Urinary bladder (tissue), 4 donors: Measurements from ENCODE around the gene ADAM15. TPM values are rescaled to one million over a fixed set of nuclear protein-coding genes. Genes with fewer than 3 reads are reported as not detected.

Experiments used
- DNase-seq: peaks from one replicate; pipeline ENCODE4 v3.0.0-alpha.2; 2015; ENCODE audit errors: extremely low spot score
- H3K27ac ChIP-seq: one replicate; pipeline ENCODE4 v1.5.1; 2013; ENCODE audit warnings: low read depth, mild to moderate bottlenecking, moderate library complexity
- H3K36me3 ChIP-seq: one replicate; pipeline ENCODE4 v1.6.1; 2013; ENCODE audit warnings: mild to moderate bottlenecking, moderate library complexity; ENCODE audit not compliant: insufficient read depth
- H3K4me1 ChIP-seq: one replicate; pipeline ENCODE4 v1.6.1; 2013; ENCODE audit warnings: mild to moderate bottlenecking, moderate library complexity; ENCODE audit not compliant: insufficient read depth
- H3K4me3 ChIP-seq: one replicate; pipeline ENCODE4 v1.5.1; 2013; ENCODE audit warnings: low read depth, low read length
- WGBS: extraction: QIAGEN DNeasy Blood & Tissue Kit; methylation state at CpG from one replicate; pipeline ENCODE4 v1.1.7; 2013; 5-methylcytosine and 5-hydroxymethylcytosine counted together
- polyA plus RNA-seq: library from polyadenylated mRNA; stranded (reverse); fragments of 200-250 nt; gene quantifications from one replicate; pipeline ENCODE4 v1.2.3, GENCODE V29; 2013
- total RNA-seq: library from RNA; depleted of rRNA; stranded (reverse); fragments of >200 nt; gene quantifications from one replicate; pipeline ENCODE4 v1.2.3, GENCODE V29; 2014
- donor health status: healthy with polysubstance abuse.
- donor health status: healthy.

The ADAM15 gene
- total and polyA plus RNA-seq, 2 donors, result 38.3 to 118 TPM

DNA sequence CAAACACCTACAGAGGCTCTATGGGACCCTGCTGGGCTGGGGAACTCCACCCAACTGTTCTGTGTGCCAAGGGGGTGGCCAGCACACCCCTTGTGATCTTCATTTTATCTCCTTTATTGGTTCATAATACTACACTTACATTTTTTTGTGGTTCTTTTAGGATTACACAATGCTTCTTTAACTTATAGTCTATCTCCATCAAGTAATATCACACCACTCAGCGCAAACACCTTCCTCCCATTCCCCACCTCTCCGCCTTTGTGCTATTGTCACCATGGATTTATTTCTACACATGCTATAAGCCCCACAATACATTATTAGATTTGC is 43.5 kb downstream of the ADAM15 start:
- Histone ChIP-seq H3K27ac (no peak overlapping the region), H3K4me3 (no peak overlapping the region), H3K4me1 (no peaks in the 10 kb centered on the region), H3K36me3 (no peaks in the 10 kb centered on the region)
- no peak for DNase-seq
- WGBS, result 82% methylated on average over 2 of the region's 2 CpGs

DNA sequence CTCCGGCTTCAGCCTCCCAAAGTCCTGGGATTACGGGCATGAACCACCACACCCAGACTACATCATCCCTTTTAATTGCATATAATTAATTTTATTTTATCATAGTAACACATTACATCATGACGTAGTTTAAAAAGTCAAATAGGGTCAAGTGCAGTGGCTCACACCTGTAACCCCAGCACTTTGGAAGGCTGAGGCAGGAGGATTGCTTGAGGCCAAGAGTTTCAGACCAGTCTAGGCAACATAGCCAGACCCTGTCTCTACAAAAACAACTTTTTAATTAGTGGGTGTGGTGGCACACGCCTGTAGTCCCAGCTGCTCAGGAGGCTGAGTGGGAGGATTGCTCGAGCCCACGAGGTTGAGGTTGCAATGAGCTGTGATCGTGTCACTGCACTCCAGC is 48.2 kb downstream of the ADAM15 start:
- Histone ChIP-seq H3K27ac (no peak overlapping the region), H3K36me3 (no peaks in the 10 kb centered on the region), H3K4me1 (no peaks in the 10 kb centered on the region), H3K4me3 (no peak overlapping the region)
- DNase-seq, result no peak
- WGBS, result 86% methylated on average over 7 of the region's 7 CpGs

DNA sequence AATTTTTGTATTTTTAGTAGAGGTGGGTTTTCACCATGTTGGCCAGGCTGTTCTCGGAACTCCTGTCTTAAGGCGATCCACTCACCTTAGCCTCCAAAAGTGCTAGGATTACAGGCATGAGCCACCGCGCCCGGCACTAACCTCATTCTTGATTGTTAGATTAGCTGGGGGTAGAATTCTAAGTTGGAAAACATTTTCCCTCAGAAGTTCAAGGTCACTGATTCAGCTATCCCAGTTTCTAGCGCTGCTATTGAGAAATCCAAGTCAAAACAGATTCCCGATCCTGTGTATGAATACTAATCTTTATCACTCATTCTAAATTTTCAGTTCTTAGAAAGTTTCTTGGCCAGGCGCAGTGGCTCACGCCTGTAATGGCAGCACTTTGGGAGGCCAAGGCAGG is 52.2 kb downstream of the ADAM15 start:
- no peaks in the 10 kb centered on the region for H3K36me3 ChIP-seq
- no peak overlapping the region for H3K27ac ChIP-seq
- WGBS, result 85% methylated on average over 9 of the region's 9 CpGs
- no peaks in the 10 kb centered on the region for H3K4me1 ChIP-seq
- no peak overlapping the region for H3K4me3 ChIP-seq
- no peak for DNase-seq

DNA sequence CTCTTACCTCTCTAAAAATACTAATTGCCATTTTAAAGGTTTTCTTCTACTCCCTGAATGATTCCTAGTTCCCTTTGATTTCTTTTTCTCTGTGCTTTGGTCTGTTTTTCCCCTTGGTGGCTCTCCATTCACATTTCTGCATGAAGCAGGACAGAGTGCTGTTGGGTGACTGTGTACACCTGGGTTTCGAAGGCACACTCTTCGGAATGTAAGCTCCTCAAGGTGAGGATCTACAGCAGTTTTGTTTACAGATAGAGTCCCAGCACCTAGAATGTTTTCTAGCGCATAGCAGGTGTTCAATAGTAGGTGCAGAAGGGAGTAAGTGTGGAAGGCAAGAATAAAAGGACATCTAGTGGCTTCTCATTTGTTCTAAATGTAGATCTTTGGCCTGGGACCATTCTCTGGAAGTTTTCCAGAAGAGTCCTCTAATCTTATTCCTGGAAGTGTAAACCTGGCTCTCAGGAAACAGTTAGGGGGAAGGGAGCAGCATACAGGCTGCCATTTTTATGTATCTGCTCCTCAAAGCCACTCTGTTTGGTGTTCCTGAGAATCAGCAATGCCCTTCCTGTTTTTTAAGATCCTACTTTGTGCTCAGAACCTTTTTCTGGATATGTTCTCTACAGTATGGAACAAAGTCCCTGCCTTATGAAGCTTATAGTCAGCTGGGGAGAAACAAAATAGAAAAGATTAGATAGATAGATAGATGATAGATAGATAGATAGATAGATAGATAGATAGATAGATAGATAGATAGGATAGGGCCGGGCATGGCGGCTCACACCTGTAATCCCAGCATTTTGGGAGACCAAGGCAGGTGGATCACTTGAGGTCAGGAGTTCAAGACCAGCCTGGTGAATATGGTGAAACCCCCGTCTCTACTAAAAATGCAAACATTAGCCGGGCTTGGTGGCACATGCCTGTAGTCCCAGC is 53.8 kb downstream of the ADAM15 start:
- no peaks in the 10 kb centered on the region for H3K4me1 ChIP-seq
- H3K36me3 ChIP-seq, result no peaks in the 10 kb centered on the region
- H3K27ac ChIP-seq, result no peak overlapping the region
- 80% methylated on average over 7 of the region's 7 CpGs for WGBS
- no peak overlapping the region for H3K4me3 ChIP-seq
- DNase-seq, result no peak

GRCh38 chr1:155105604-155106011 is 54.5 kb downstream of the ADAM15 start:
- no peak for DNase-seq
- no peak overlapping the region for H3K27ac ChIP-seq

DNA sequence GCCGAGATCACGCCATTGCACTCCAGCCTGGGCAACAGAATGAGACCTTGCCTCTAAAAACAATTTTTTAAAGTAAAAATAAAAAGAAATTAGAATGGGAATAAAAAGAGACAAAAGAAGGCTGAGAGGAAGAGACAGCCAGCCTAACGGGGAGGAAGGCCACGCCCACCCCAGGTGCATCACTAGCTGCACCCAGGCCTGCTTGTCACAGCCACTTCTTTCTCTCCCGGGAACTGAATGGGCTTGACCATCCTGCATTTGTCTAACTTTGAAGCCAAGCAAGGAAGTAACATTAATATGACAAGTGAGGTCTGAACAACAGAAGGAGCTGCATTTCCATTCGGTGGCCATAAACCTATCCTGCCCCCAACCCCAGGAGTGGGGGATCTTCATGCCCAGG is 55.7 kb downstream of the ADAM15 start:
- no peak for DNase-seq
- H3K27ac ChIP-seq, result no peak overlapping the region
- WGBS, result 68% methylated on average over 6 of the region's 6 CpGs
- H3K36me3 ChIP-seq, result no peaks in the 10 kb centered on the region
- H3K4me3 ChIP-seq, result no peak overlapping the region
- H3K4me1 ChIP-seq, result no peaks in the 10 kb centered on the region

More at GRCh38 chr1:155105604-155106011, 54.5 kb downstream of the ADAM15 start:
- Histone ChIP-seq H3K4me3 (no peak overlapping the region), H3K36me3 (no peaks in the 10 kb centered on the region), H3K4me1 (no peaks in the 10 kb centered on the region)
- WGBS, result 65% methylated on average over 7 of the region's 7 CpGs

GRCh38 chr1:155107309-155108264 is 56.5 kb downstream of the ADAM15 start:
- Histone ChIP-seq H3K4me3 (no peak overlapping the region), H3K27ac (no peak overlapping the region), H3K4me1 (no peaks in the 10 kb centered on the region), H3K36me3 (no peaks in the 10 kb centered on the region)
- DNase-seq, result no peak
- 72% methylated on average over 12 of the region's 12 CpGs for WGBS

DNA sequence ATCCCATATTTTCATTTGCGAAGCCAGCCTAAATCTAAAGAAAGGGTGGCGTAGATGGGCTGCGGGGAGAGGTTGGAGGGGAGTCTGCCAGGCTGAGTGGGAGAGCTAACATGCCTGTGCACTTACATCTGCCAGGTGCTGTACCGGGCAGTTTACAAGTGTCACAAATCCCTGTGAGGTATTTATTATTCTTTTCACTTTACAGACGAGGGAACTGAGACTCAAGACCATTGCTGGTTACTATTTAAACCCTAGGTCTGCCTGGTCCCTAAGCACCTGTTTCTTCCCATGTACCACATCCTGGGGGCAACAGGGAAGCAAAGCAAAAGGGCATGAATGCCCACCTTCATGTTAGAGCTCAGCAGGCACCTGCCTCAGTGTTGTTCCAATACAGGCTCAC is 57.2 kb downstream of the ADAM15 start:
- Histone ChIP-seq H3K4me1 (no peaks in the 10 kb centered on the region), H3K27ac (no peak overlapping the region), H3K36me3 (no peaks in the 10 kb centered on the region), H3K4me3 (no peak overlapping the region)
- DNase-seq, result no peak
- WGBS, result 72% methylated on average over 5 of the region's 5 CpGs

DNA sequence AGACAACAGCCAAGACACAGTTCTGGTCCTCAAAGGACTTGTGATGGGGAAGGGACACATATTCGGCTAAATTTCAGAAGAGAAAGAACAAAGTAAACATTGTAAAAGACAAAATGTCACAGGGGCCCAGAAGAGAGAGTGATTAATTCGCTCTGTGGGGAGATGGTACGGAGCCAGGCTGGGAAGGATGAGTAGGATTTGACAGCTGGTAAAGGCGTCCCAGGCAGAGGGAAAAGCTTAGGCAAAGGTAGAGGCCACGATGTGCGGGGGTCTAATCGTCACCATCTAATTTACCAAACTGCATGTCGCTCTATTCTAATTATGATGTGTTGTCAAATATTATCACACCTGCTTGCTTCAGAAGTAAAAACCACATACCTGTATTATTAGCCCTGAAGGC is 59.3 kb downstream of the ADAM15 start:
- DNase-seq, result no peak
- WGBS, result 60% methylated on average over 8 of the region's 8 CpGs

DNA sequence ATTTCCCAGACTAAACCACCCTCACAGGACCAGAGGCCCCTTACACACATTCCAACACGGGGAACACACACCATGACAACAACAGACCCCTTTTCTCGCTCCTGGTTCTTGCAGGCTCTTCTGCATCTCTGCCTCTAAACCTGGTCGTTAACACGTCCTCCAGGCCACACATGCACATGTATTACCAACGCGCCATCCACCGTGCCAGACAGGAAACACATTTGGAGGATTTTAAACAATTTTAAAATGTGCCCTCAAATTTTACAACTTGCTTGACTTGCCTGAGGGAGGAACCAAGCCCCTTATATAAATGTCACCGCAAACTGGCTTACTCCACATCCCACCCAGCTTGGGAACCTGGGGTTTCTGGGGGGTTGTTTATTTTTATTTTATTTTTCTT is 59.7 kb downstream of the ADAM15 start:
- no peak for DNase-seq
- Histone ChIP-seq H3K36me3 (no peaks in the 10 kb centered on the region), H3K4me1 (no peaks in the 10 kb centered on the region), H3K27ac (no peak overlapping the region), H3K4me3 (no peak overlapping the region)
- WGBS, result 53% methylated on average over 8 of the region's 8 CpGs

More for the DNA sequence above, 59.3 kb downstream of the ADAM15 start:
- Histone ChIP-seq H3K4me1 (no peaks in the 10 kb centered on the region), H3K27ac (no peak overlapping the region), H3K4me3 (no peak overlapping the region), H3K36me3 (no peaks in the 10 kb centered on the region)

Other genes starting within 250 kb of the ADAM15 start
- 16.6 TPM for gene KCNN3, start 181.0 kb upstream of the ADAM15 start, total RNA-seq
- gene KCNN3, start 181.0 kb upstream of the ADAM15 start, polyA plus RNA-seq, result 1.5 TPM
- gene PMVK, start 114.6 kb upstream of the ADAM15 start, total RNA-seq, result 6.8 TPM
- gene PMVK, start 114.6 kb upstream of the ADAM15 start, polyA plus RNA-seq, result 47.1 TPM
- 74.0 TPM for gene PBXIP1, start 95.2 kb upstream of the ADAM15 start, total RNA-seq
- gene PBXIP1, start 95.2 kb upstream of the ADAM15 start, polyA plus RNA-seq, result 206 TPM
- gene PYGO2, start 89.5 kb upstream of the ADAM15 start, total RNA-seq, result 10.8 TPM
- gene PYGO2, start 89.5 kb upstream of the ADAM15 start, polyA plus RNA-seq, result 29.2 TPM
- 61.2 TPM for gene SHC1, start 80.6 kb upstream of the ADAM15 start, total RNA-seq
- 110 TPM for gene SHC1, start 80.6 kb upstream of the ADAM15 start, polyA plus RNA-seq
- 38.4 TPM for gene CKS1B, start 76.6 kb upstream of the ADAM15 start, total RNA-seq
- 54.9 TPM for gene CKS1B, start 76.6 kb upstream of the ADAM15 start, polyA plus RNA-seq
- 10.5 TPM for gene FLAD1, start 68.0 kb upstream of the ADAM15 start, total RNA-seq
- gene FLAD1, start 68.0 kb upstream of the ADAM15 start, polyA plus RNA-seq, result 27.9 TPM
- gene LENEP, start 57.7 kb upstream of the ADAM15 start, total RNA-seq, result not detected
- not detected for gene LENEP, start 57.7 kb upstream of the ADAM15 start, polyA plus RNA-seq
- gene ZBTB7B, start 48.5 kb upstream of the ADAM15 start, total RNA-seq, result 14.7 TPM
- gene ZBTB7B, start 48.5 kb upstream of the ADAM15 start, polyA plus RNA-seq, result 52.0 TPM
- gene DCST2, start 17.5 kb upstream of the ADAM15 start, total RNA-seq, result 0.53 TPM
- 1.2 TPM for gene DCST2, start 17.5 kb upstream of the ADAM15 start, polyA plus RNA-seq
- gene DCST1, start 17.5 kb upstream of the ADAM15 start, total RNA-seq, result not detected
- gene DCST1, start 17.5 kb upstream of the ADAM15 start, polyA plus RNA-seq, result not detected
- gene EFNA4, start 12.4 kb downstream of the ADAM15 start, total RNA-seq, result 7.5 TPM
- gene EFNA4, start 12.4 kb downstream of the ADAM15 start, polyA plus RNA-seq, result 8.1 TPM
- 1.2 TPM for gene EFNA3, start 27.5 kb downstream of the ADAM15 start, total RNA-seq
- 2.3 TPM for gene EFNA3, start 27.5 kb downstream of the ADAM15 start, polyA plus RNA-seq
- 31.1 TPM for gene EFNA1, start 76.6 kb downstream of the ADAM15 start, total RNA-seq
- 44.6 TPM for gene EFNA1, start 76.6 kb downstream of the ADAM15 start, polyA plus RNA-seq
- gene SLC50A1, start 84.5 kb downstream of the ADAM15 start, total RNA-seq, result 19.5 TPM
- 31.7 TPM for gene SLC50A1, start 84.5 kb downstream of the ADAM15 start, polyA plus RNA-seq
- 15.8 TPM for gene DPM3, start 89.2 kb downstream of the ADAM15 start, total RNA-seq
- 205 TPM for gene DPM3, start 89.2 kb downstream of the ADAM15 start, polyA plus RNA-seq
- gene KRTCAP2, start 122.0 kb downstream of the ADAM15 start, total RNA-seq, result 53.0 TPM
- 266 TPM for gene KRTCAP2, start 122.0 kb downstream of the ADAM15 start, polyA plus RNA-seq
- 0.85 TPM for gene TRIM46, start 122.5 kb downstream of the ADAM15 start, total RNA-seq
- 1.1 TPM for gene TRIM46, start 122.5 kb downstream of the ADAM15 start, polyA plus RNA-seq
- gene THBS3, start 156.6 kb downstream of the ADAM15 start, total RNA-seq, result 57.2 TPM
- 24.5 TPM for gene THBS3, start 156.6 kb downstream of the ADAM15 start, polyA plus RNA-seq
- gene MTX1, start 157.4 kb downstream of the ADAM15 start, total RNA-seq, result 13.6 TPM
- gene MTX1, start 157.4 kb downstream of the ADAM15 start, polyA plus RNA-seq, result 40.2 TPM
- gene ENTREP3, start 204.2 kb downstream of the ADAM15 start, total RNA-seq, result 2.6 TPM
- 37.8 TPM for gene ENTREP3, start 204.2 kb downstream of the ADAM15 start, polyA plus RNA-seq
- 13.1 TPM for gene SCAMP3, start 211.0 kb downstream of the ADAM15 start, total RNA-seq
- 74.9 TPM for gene SCAMP3, start 211.0 kb downstream of the ADAM15 start, polyA plus RNA-seq
- gene CLK2, start 222.2 kb downstream of the ADAM15 start, total RNA-seq, result 29.7 TPM
- gene CLK2, start 222.2 kb downstream of the ADAM15 start, polyA plus RNA-seq, result 42.3 TPM
- gene HCN3, start 226.1 kb downstream of the ADAM15 start, total RNA-seq, result 3.0 TPM
- gene HCN3, start 226.1 kb downstream of the ADAM15 start, polyA plus RNA-seq, result 3.2 TPM